ENCODE data around the gene ABCA12.

Gene ABCA12

DNA sequence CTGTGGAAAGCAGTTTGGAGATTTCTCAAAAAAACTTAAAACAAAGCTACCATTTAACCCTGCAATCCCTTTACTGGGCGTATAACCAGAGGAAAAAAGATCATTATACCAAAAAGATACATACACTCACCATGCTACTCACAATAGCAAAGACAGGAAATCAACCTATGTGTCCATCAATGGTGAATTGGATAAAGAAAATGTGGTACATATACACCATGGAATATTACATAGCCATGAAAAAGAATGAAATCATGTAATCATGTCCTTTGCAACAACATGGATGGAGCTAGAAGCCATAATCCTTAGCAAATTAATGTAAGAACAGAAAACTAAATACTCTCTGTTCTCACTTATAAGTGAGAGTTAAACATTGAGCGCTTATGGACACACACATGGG is 18.6 kb downstream of the ABCA12 start:
- DNase-seq (ENCODE audit: low read depth) = no peak

DNA sequence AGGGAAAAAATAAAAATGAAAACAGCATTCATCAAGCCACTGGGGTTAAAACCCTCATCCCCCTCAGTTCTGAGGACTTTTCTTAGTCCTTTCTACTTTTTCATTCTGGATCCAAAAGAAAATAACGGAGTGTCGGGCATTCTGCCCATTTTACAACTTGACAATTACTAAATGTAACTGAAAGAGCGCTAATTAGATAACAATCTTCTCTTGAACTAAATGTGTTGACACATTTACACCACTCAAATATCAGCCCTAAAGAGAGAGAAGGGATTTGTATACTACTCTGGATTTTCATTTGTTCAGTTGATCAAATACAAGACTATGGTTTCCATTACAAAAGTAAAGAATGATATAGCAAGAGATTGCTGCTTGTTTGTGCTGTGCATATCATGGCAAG is 27.5 kb downstream of the ABCA12 start:
- no peak for DNase-seq (ENCODE audit: low read depth)

DNA sequence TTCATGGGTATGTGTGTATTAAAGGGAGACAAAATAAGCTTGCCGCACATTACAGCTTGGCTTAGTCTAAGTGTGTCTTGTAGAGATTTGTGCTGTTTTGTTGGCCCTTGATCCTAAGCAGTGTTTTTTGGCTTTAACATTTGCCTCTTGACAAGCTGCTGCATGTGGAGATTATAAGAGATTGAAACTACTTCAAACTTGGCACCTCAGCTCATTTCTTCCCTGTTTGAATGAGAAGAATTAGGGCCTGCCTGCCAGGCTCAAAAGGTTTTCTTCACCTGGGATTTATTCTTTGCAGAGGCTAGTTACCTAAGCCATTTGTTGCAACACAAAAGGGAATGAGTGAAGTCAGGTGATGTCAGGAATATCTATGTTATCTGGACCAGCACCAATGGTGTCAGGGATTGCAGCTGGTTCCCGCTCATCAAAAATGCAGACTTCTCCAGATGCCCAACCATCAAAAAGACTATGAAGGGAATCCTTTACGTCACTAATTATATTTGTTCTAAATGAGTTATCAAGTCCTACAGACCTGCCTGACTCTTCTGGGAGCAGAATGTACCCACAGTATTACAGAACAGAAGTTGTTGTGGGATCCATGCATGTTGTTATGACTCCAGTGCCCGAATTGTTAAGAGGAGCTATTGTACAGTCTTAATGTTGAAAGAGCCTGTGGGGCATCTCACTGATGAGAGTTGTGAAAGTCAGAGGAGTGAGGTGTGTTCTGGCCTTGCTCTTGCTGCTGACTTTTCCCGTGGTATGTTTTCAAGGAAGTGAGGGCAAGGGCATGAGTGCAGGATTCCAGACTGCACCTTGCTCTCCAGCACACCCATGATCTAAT is 31.0 kb downstream of the ABCA12 start:
- no peak for DNase-seq (ENCODE audit: low read depth)

DNA sequence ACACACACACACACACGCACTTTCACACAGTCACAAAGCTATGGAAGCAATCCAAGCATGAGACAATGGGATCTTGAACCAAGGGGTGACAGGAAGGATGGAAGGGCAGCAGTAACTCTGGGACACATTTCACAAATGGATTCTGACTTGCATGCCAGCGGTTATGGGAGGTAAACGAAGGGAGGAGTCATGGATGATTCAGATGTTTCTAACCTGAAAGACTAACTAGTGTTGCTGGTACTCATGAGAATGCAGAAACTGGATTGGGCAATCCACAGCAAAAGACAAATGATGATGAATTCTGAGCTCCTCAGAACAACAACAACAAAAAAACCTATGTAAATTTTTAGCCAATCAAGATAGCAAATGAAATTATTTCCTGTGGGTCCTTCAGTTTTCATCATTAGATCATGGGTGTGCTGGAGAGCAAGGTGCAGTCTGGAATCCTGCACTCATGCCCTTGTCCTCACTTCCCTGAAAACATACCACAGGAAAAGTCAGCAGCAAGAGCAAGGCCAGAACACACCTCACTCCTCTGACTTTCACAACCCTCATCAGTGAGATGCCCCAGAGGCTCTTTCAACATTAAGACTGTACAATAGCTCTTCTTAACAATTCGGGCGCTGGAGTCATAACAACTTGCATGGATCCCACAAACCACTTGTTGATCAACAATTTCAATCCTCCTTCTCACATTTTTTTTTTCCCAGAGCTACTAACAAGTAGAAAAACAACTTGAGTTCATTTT is 32.6 kb downstream of the ABCA12 start:
- DNase-seq (ENCODE audit: low read depth) = no peak

DNA sequence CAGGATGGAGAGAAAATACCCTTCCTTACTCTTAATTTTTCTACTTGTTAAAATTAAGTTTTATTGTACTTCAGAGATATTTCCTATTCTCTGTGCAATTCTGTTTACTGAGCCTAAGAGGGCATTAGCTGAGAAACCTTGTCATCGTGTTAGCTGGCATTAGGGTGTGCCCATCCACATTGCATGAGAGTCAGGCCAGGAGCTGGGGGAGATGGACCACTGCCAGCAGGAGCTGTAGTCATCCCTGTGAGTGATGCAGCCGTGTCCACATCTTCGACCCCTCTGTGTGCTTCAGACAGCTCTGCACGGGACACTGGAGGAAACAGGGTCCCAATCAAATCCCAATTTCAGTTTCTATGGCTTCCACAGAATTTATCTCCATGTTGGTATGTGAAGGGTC is 34.2 kb downstream of the ABCA12 start:
- no peak for DNase-seq (ENCODE audit: low read depth)

DNA sequence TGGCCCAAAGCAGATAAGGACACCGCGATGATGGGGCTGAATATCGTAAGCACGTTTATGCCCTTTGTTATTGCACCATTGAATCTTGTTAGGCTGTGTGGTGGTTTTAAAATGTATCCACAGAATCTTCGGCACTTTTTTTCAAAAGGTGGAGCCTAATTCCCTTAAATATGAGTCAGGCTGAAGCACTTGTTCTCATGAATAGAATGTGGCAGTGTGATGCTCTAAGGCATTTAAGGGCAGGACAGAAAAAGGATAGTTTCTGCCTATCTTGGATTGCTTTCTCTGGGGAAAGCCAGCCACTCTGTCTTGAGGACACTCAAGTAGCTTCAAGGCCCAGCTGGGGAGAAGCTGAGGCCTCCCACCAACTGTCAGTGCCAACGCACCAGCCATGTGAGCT is 39.6 kb downstream of the ABCA12 start:
- no peak for DNase-seq (ENCODE audit: low read depth)

DNA sequence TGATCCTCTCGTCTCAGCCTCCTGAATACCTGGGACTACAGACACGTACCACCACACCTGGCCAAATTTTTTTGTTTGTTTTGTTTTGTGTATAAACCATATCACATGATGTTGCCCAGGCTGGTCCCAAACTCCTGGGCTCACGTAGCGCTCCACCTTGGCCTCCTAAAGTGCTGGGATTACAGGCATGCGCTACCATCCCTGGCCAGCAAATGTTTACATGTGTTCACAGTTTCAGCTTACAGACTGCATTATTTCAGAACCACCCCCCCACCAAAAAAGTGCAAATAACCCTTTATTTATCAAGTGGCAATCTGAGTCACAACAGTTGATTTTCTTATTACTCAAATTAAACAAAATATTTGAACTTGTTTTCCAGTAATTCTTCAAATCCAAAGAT is 54.3 kb downstream of the ABCA12 start:
- no peak for DNase-seq (ENCODE audit: low read depth)

DNA sequence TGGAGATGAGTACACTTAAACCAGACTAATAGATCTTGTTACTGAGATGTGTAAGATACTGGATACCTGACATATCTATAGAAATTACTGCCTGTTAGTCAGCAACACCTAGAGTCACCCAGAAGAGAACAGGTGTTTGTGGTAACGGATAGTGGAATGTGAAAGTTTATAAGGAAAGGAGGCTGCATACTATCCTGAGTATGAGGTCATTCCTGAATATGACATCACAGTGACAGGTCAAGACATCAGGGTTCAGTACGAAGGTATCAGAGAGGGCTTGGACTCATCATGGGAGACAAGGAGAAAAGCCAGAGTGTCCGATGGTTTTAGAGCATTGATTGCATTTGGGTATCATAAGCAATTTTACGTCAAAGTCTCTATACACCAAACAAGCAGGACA is 55.3 kb downstream of the ABCA12 start:
- no peak for DNase-seq (ENCODE audit: low read depth)

DNA sequence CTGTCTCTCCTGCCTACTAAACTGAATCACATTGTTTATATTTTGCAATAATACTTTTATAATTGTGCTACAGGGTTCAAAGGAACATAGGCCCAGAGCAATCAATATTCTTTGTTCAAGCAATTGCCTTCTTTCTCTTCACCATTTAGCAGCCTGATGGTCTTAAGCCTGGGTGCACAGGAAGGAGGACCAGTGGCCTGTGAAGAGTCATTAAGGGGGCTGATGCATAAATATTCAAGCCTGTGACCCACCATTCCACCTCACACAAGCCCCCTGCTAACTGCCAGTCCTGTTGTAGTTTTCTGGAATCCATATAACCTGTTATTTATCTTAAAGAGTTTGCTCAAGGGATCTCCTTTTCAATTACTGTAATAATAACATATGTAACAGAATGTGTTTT is 56.0 kb downstream of the ABCA12 start:
- no peak for DNase-seq (ENCODE audit: low read depth)

DNA sequence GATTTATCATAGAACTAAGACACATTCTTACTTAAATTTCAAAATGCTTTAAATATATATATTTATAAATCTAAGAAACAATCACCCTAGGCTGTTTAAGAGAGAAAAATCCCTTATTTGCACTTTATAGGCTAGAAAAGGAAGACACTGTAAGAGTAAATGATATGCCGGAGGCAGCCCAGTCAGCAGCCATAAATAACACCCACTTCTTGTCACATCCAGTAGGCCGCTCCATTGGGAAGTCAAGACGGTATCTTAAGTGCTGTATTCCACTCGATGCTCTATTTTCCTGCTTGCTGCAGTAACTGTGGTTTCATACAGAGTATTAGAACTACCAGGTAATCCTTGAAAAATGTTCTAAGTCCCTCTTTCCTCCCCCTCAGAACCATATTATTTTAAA is 57.9 kb downstream of the ABCA12 start:
- DNase-seq (ENCODE audit: low read depth) = no peak

DNA sequence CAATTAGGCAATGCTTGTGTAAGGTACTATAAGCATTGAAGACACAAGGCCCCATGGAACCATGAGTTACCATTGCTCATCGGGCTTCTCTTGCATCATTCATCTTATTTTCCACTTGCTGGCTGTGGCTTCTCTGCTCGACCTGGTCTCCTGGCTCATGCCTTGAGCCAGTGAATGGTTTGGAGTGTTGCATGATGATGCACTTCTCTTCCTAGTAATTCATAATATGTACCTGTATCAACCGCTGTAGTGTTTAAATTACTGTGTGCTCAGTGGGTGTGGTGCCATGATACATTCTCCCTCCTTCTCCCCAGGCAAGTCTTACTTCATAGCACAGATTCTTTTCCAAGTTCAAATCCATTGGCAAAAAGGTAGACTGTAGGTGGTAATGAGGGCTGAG is 66.8 kb downstream of the ABCA12 start:
- no peak for DNase-seq (ENCODE audit: low read depth)

DNA sequence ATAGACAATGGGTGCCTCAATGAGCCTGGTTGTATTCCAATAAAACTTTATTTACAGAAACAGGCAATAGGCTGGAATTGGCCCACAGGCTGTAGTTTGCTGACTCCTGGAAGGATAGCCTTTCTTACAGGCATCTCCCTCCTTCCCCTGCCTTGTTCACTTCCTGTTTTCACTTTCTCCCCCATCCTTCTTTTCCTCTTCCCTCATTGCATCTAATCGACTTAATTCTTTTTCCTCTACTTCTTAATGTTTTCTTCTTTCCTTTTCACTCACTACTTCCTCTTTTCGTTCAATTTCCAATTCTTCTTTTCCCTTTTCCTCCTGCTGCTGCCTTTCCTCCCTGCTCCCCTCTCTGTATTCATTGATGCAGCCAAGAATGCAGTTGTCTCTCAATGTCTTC is 70.0 kb downstream of the ABCA12 start:
- no peak for DNase-seq (ENCODE audit: low read depth)

DNA sequence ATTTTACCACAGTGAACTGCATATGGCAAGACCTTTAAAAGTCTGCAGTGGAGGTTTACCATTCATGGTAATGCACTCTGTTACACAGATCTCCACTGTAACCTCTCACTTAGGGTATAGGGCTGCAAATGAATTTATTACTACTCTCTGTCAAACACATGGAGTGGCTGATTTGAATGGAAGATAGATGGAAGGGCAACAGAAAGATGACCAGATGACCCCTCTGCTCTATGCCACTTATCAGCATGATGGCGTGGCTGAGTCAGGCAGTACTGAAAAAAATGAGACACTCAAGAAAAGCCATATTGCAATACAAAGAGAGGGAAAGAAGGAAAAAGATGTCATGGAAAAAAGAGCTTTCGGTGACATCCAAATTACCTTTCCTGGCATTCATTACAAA is 72.3 kb downstream of the ABCA12 start:
- DNase-seq (ENCODE audit: low read depth) = no peak

DNA sequence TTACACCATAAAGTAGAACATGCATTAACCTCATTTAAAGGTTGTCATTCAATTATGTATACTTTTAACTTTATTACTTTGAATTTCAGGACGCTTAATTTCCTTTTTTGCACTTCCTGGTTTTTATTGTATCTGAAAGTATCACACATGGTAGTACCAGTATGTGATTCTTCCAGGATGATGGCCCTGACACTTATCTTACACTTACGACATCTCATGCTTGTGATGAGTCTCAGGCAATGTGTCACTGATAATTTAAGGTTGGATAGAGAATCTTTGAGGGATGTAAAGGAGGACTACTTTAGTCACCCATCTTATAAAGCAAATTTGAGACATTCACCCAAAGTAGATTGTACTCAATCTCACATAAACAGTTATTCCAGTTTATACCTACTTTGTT is 74.9 kb downstream of the ABCA12 start:
- no peak for DNase-seq (ENCODE audit: low read depth)

DNA sequence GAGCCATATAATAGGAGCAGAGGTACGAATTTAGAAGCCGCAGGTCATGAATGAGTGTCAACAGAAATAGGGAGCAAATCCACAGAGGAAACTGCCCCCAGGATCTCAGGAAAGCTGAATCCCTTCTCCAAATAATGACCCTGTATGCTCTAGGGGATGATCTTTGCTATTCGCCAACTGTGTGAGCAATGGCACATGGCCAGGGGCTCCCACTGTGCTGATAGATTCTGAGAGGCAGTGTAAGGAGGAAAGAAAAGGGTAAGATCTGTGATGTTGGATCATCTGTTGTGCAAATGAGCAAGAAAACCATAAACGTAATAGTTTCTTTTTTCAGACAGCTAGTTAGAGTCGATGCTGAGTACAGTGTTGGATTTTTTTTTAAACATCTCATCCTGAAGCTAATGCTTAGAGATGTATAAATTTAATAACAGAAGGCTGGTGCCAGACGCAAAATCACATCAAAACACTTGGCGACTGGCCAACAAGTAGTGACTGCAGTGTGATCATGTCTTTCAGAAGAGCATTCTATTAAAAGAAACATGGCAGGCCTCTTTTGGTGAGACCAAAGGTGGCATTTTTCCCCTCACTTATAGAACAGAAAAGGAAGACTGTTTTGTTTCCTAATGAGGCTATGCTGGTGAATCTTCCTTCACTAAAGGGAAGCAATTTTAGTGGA is 77.4 kb downstream of the ABCA12 start:
- no peak for DNase-seq (ENCODE audit: low read depth)

DNA sequence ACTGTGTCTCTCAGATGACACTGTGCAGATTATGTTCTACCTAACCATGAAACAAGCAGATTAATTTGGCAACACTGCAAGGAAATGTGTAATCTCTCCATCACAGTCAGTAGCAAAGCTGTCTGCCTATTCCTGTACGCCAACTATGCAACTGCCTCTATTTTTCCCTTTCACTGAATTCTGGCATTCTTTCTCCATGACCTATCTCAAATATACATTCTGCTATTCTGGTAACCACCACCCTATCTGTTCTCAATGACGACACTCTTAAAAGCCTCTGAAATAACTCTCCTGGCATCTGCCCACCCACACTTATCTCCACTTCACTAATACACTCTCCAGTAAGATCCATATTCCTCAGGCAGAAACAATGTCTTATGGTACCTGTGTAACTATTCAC is 78.7 kb downstream of the ABCA12 start:
- DNase-seq (ENCODE audit: low read depth) = no peak

DNA sequence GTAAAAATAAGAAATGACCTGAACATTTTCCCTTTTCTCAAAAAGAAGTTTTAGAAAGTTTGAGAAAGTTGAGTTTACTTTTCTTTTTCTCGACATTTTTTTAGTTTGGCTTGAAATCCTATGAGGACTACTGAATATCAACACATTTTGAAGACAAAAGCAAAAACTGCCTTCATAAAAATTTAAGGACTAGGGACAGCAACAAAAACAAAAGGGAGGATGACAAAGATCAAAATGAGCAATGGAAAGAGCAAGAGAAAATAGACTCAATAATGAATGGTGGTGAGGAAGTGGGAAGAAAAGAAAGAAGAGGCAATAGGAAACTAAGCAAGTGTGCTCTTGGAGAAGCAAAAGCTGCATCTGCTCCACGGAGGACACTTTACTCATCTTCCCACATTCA is 82.5 kb downstream of the ABCA12 start:
- DNase-seq (ENCODE audit: low read depth) = no peak

DNA sequence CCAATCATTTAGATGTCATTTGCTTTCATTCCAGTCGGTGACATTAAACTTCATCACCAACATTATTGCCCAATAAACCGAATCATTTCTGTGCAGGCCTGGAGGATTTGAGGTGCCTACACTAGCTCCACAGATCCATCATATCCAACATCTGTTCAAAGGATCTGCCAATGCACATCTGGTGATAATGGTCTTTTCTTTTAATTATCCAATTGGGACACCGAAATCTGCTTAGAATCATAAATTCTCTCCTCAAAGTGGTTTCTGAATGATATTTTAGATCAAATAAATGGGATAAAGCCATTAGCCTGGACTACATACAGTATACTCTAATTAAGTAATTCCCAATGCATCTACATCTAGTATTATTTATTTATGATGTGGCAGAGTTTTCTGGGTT is 85.6 kb downstream of the ABCA12 start:
- DNase-seq (ENCODE audit: low read depth) = no peak

DNA sequence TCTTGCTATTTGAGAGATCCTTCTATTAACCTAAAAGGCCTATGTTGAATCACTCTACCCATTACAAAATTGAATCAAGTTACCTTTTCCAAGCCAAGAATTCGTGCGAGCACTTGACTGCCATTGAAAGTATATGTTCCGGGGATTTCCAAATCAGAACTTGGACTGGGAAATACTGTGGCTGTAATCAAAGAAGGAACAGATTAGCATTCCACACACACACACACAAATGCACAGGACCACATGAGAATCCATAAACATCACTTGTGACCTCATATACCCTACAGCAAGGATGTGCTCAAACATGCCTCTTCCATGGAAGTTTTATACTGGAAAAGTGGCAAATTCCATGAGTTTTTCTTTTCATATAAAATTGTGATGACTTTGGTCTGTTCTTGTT is 86.0 kb downstream of the ABCA12 start:
- no peak for DNase-seq (ENCODE audit: low read depth)

DNA sequence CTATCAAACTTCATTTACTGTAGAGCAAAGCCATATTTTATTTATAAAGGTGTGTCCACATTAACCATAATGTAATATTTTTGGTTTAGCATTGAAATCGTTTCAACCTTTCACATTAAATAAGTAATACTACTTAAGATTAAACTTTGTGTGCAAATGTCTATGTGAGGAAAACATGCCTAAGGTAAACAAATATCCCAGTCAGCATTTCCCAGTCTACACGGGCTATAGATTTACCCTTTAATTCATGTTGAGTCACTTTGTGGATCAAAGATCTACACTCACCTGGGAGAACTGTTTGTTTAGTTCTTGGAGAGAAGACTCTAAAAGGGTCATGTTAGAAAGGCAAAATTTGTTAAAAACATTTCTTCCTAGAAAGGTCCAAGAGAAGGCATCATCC is 89.1 kb downstream of the ABCA12 start:
- no peak for DNase-seq (ENCODE audit: low read depth)

DNA sequence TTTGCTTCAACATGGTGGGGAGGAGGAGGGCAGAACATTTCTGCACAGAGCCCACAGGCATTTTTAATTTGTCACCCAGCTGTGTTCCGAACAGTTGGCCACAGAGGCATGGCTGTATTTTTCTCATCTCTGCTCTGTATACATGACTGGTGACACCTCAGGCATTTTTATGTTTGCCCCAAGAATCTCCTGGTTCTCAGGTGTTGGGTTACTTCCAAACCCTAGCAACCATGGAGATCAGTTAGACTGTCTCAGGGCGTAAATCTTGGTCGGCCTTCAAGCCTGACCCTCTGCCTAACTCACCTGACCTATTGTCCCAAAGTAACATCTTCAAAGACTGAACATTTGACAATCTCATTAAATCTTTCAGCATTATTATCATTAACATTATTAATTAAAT is 100.0 kb downstream of the ABCA12 start:
- DNase-seq (ENCODE audit: low read depth) = no peak

DNA sequence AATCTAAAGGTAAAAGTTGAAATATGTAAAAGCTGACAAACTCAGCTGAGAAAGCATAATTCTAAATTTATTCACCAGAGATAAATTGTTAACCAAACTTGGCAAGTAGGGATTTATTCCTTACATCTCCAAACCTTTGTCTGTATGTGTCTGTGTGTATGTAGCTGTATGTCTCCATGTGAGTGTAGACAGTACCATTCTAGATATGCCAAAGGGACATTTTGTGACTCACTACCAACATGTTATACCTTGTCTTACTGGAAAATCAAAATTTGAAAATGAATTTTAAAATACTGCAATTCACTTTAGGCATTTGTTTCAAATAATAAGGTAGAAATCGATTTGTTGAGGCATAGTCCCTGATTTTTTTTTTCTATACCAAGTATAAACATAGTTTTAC is 102.1 kb downstream of the ABCA12 start:
- no peak for DNase-seq (ENCODE audit: low read depth)

DNA sequence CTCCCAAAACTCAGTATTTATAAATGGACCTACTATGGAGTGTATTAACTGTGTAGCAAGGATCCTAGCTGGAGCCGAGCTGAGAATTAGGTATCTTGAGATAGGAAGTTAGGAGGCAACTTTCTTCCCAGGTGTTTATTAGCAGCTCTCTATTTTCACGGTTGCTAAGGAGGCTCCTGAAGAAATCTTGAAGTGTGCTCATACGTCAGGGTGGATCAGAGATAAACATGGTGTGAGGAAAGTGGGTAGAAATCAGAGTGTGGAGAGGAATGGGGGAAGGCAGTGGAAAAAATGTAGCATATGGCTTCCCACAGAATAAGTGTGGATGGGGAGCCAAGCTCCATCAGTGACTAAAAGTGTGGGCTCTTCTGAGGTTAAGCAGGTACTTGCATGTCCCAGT is 104.3 kb downstream of the ABCA12 start:
- no peak for DNase-seq (ENCODE audit: low read depth)
